GM12878 (cell line): ENCODE results near the gene CCDC88A. TPM values are rescaled to one million over a fixed set of nuclear protein-coding genes. Genes with fewer than 3 reads are reported as not detected.

ENCODE experiments used
- ATAC-seq: fragments of 200-7000 bp; cut with Tn5 transposase; 3 replicates; pipeline ENCODE4 v1.9.1; 2020; ENCODE audit warnings: mild to moderate bottlenecking, moderate library complexity
- BruUV-seq: library from RNA; stranded (reverse); fragments of 400-500 nt; replicated peaks from 2 replicates; lab custom pipeline; 2021; lab: Mats Ljungman, UMichigan
- CTCF ChIA-PET: fragments of 300-600 bp; sonication (Branson Sonifier 250); formaldehyde crosslinking; extraction: SDS; loops from one replicate; lab custom pipeline; 2021; ENCODE audit warnings: inconsistent platforms; lab: Yijun Ruan, JAX
- POLR2A ChIA-PET: fragments of 350-600 bp; formaldehyde crosslinking; extraction: SDS; loops from one replicate; lab custom pipeline; 2021; ENCODE audit warnings: inconsistent platforms; lab: Charles Lee
- RAD21 ChIA-PET: fragments of 300-600 bp; sonication (Branson Sonifier 250); formaldehyde crosslinking; loops from one replicate; lab custom pipeline; 2023; ENCODE audit warnings: antibody characterized with exemption; ENCODE audit not compliant: unreplicated experiment; lab: Charles Lee
- SMC1A ChIA-PET: fragments of 300-600 bp; sonication (Branson Sonifier 250); formaldehyde crosslinking; loops from one replicate; lab custom pipeline; 2023; ENCODE audit not compliant: unreplicated experiment, uncharacterized antibody; lab: Charles Lee
- DNase-seq: peaks from one replicate; pipeline ENCODE4 v3.0.0-alpha.2; 2011; ENCODE audit warnings: low read depth, low spot score
- FAIRE-seq: peaks from 3 replicates; lab custom pipeline; 2011; peaks lifted over from hg19 to GRCh38; lab: Jason Lieb, UNC
- H2AFZ ChIP-seq: 2 replicates; pipeline ENCODE4 v1.6.0; 2011; ENCODE audit warnings: low read depth, low read length, control low read depth; ENCODE audit not compliant: control insufficient read depth
- H3K27ac ChIP-seq: 2 replicates; pipeline ENCODE4 v1.5.1; 2011; ENCODE audit warnings: control low read depth; ENCODE audit not compliant: control insufficient read depth, insufficient read depth
- H3K27me3 ChIP-seq, 2 experiments: replicated peaks in 1 of 2; 2 replicates each; pipeline versions ENCODE4 v1.6.0 to v1.6.1; 2011; ENCODE audit warnings: low read length in 1 of 2; ENCODE audit not compliant: control insufficient read depth in 2 of 2, insufficient read depth in 2 of 2
- H3K36me3 ChIP-seq, 2 experiments: 2 replicates each; pipeline ENCODE4 v1.5.1; 2011; ENCODE audit warnings: low read length in 1 of 2; ENCODE audit not compliant: control insufficient read depth in 2 of 2, insufficient read depth in 2 of 2
- H3K4me1 ChIP-seq: 2 replicates; pipeline ENCODE4 v1.6.1; 2011; ENCODE audit warnings: mild to moderate bottlenecking, low read length, moderate library complexity, mixed read lengths; ENCODE audit not compliant: control insufficient read depth, insufficient read depth
- H3K4me2 ChIP-seq: 2 replicates; pipeline ENCODE4 v1.6.0; 2011; ENCODE audit warnings: control low read depth; ENCODE audit not compliant: control insufficient read depth, insufficient read depth
- H3K4me3 ChIP-seq: fragments of 200-600 bp; sonication (generic); 2 replicates; pipeline ENCODE4 v1.5.1; 2016
- H3K79me2 ChIP-seq: 2 replicates; pipeline ENCODE4 v1.6.0; 2011; ENCODE audit warnings: low read length; ENCODE audit not compliant: control insufficient read depth, insufficient read depth
- H3K9ac ChIP-seq: 2 replicates; pipeline ENCODE4 v1.8.0; 2011; ENCODE audit warnings: low read length, control low read depth, mixed read lengths; ENCODE audit not compliant: control insufficient read depth, insufficient read depth
- H3K9me3 ChIP-seq: replicated peaks from 3 replicates; pipeline ENCODE4 v1.5.1; 2011; ENCODE audit warnings: mild to moderate bottlenecking, low read length; ENCODE audit not compliant: control insufficient read depth, insufficient read depth
- H4K20me1 ChIP-seq: 2 replicates; pipeline ENCODE4 v1.6.0; 2011; ENCODE audit not compliant: control insufficient read depth, insufficient read depth
- CREB1 ChIP-seq: IDR thresholded peaks from 2 replicates; pipeline ENCODE4 v1.6.1; 2012; ENCODE audit warnings: low read depth, mild to moderate bottlenecking, inconsistent platforms
- HCFC1 ChIP-seq: fragments of 150-350 bp; IDR thresholded peaks from 2 replicates; pipeline ENCODE4 v1.6.1; 2014; ENCODE audit warnings: low read length
- MTA3 ChIP-seq: IDR thresholded peaks from 2 replicates; pipeline ENCODE4 v1.6.1; 2012; ENCODE audit warnings: low read length, inconsistent platforms, borderline replicate concordance
- NBN ChIP-seq: fragments of 450-650 bp; IDR thresholded peaks from 2 replicates; pipeline ENCODE4 v1.6.1; 2016
- POU2F2 ChIP-seq: IDR thresholded peaks from 3 replicates; pipeline ENCODE4 v1.6.1; 2011; ENCODE audit warnings: low read depth, mild to moderate bottlenecking, low read length, borderline replicate concordance
- RB1 ChIP-seq: fragments of 450-650 bp; formaldehyde crosslinking; IDR thresholded peaks from 2 replicates; pipeline ENCODE4 v1.6.1; 2017; ENCODE audit warnings: mild to moderate bottlenecking, borderline replicate concordance
- SP1 ChIP-seq: IDR thresholded peaks from one replicate; pipeline ENCODE4 v1.6.1; 2011; ENCODE audit warnings: low read depth, low read length
- STAT1 ChIP-seq: fragments of 450-650 bp; conservative IDR thresholded peaks from 2 replicates; pipeline ENCODE4 v1.6.1; 2014; ENCODE audit warnings: antibody characterized with exemption, mild to moderate bottlenecking
- SUPT20H ChIP-seq: IDR thresholded peaks from 2 replicates; pipeline ENCODE4 v1.6.1; 2011; ENCODE audit warnings: low read depth, mild to moderate bottlenecking, low read length, moderate library complexity, borderline replicate concordance; ENCODE audit not compliant: control insufficient read depth
- ZNF622 ChIP-seq: fragments of 450-650 bp; IDR thresholded peaks from 2 replicates; pipeline ENCODE4 v1.6.1; 2017; ENCODE audit warnings: mild to moderate bottlenecking, inconsistent platforms
- WGBS: methylation state at CpG from one replicate; pipeline ENCODE4 v1.1.6; 2016; ENCODE audit warnings: low lambda C conversion rate; ENCODE audit not compliant: insufficient replicate concordance, insufficient coverage; ENCODE audit errors: missing lambda C conversion rate; 5-methylcytosine and 5-hydroxymethylcytosine counted together
- in situ Hi-C: fragments of 300-500 bp; cut with MboI; formaldehyde crosslinking; loops from 9 replicates; pipeline ENCODE4 v1.14.3; 2018; ENCODE audit warnings: mixed read lengths
- intact Hi-C: fragments of 100-400 bp; cut with micrococcal nuclease; formaldehyde crosslinking; loops from one replicate; pipeline ENCODE4 v1.14.2; 2022; ENCODE audit not compliant: unreplicated experiment
- polyA plus RNA-seq, 11 experiments: library from polyadenylated mRNA; depleted of rRNA in 4 of 11; unstranded in 6 of 11; stranded (reverse) in 5 of 11; fragments of >200 nt; fragmentation: Nextera tagmentation in 4 of 11; fragmentation: Illumina TruSeq in 1 of 11; extraction: Ambion mirVana in 4 of 11; extraction: Trizol in 1 of 11; gene quantifications; 1 replicate in 1 of 11; 2 replicates in 10 of 11; pipeline versions ENCODE4 v1.2.1 to v1.2.3, GENCODE V29; 2011 to 2016; ENCODE audit warnings: inconsistent platforms in 2 of 11, missing spikeins in 2 of 11, low read depth in 1 of 11
- total RNA-seq, 4 experiments: library from RNA; depleted of rRNA in 3 of 4; stranded (reverse); fragments of >200 nt in 3 of 4; fragmentation: Illumina TruSeq in 1 of 4; extraction: Trizol in 1 of 4; gene quantifications; 2 replicates each; pipeline versions ENCODE4 v1.2.1 to v1.2.3, GENCODE V29; 2013 to 2021

CCDC88A gene
- total and polyA plus RNA-seq, 10 of the 15 experiments (the other 5 are each of a cell fraction or from before 2014, with no cell fraction given), result 1.8 to 71.6 (median 45.9) TPM

DNA sequence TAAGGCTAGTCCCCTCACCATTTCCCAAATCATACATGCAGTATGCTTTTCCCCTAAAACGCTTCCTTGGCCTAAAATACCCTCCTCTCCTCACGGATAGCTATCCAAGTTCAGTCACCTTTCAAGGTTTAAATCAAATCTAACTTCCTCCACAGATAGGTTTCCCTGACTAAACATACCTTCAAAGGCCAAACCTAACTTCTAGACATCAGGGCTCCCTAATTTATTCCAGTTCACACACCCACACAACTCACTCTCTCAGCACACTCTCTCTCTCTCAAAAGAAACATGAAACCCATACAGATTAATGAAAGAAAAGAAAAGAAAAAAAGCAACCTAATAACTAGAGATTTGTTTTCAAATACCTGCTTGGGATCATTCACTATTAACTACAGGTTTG is 14.5 kb downstream of the CCDC88A start:
- H3K9ac ChIP-seq, result no peak overlapping the region
- no peaks in the 10 kb centered on the region for H3K27me3 ChIP-seq
- ChIA-PET POLR2A (no interaction called here), RAD21 (no interaction called here), CTCF (no interaction called here), SMC1A (no interaction called here)
- no peak overlapping the region for H3K4me2 ChIP-seq
- intact Hi-C loops, result no loop called here
- no peak for ATAC-seq
- no peak for FAIRE-seq
- TF ChIP-seq ZNF622, result no peak
- no peak for TF ChIP-seq CREB1
- TF ChIP-seq POU2F2, result no peak
- TF ChIP-seq SP1, result no peak
- no peak for TF ChIP-seq HCFC1
- TF ChIP-seq NBN, result no peak
- TF ChIP-seq STAT1, result no peak
- TF ChIP-seq RB1, result no peak
- TF ChIP-seq MTA3, result no peak
- no peak for TF ChIP-seq SUPT20H
- no peak overlapping the region for H2AFZ ChIP-seq
- in situ Hi-C loops, result no loop called here
- no peaks in the 10 kb centered on the region for H4K20me1 ChIP-seq
- WGBS, result 94% methylated on average over 2 of the region's 2 CpGs
- DNase-seq, result no peak
- H3K4me1 ChIP-seq, result peaks cover 10% of the 10 kb centered on the region
- H3K79me2 ChIP-seq, result peaks cover 14% of the 10 kb centered on the region
- BruUV-seq, result no TSS peak
- peaks cover 0 to 3% of the 10 kb centered on the region in 2 experiments; a peak in 1 of 4 replicates for H3K36me3 ChIP-seq
- H3K4me3 ChIP-seq, result no peak overlapping the region
- H3K27ac ChIP-seq, result no peak overlapping the region
- no peaks in the 10 kb centered on the region for H3K9me3 ChIP-seq
